ENCODE data around the gene PRKCA.

PRKCA gene

DNA sequence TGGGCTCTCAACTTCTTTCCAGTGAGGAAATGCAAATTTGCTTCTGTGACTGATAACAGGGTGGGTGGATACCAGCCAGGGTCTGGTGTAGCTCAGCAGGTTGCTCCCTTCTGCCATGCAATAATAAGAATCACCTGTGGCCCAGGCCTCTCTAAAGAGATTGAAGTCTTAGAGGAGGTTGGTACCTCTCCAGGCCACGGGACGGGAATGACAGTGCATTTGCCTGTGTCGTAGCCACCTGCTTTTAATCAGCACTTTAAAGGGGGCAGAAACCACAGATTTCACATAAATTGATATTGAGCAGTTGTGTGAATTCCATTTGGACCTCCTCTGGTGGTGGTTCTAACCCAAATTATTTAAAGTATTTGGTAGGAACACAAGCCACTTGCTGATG lies 246.9 kb downstream of the PRKCA start:
- no peak for TF ChIP-seq CTCF (IDR thresholded peaks at IDR 0.05; ENCODE audit: low read depth, low read length)
- no peak for TF ChIP-seq MYC (IDR thresholded peaks at IDR 0.05; ENCODE audit: low read depth, low read length)
- TF ChIP-seq MAX (IDR thresholded peaks at IDR 0.05; ENCODE audit: low read depth, low read length) = no peak
- TF ChIP-seq POLR2A (IDR thresholded peaks at IDR 0.05; ENCODE audit: extremely low read depth, insufficient read length) = no peak
- no peak overlapping the region for H3K4me3 ChIP-seq (ENCODE audit: low read depth, low read length)
- DNase-seq (ENCODE audit: low read depth) = no peak

DNA sequence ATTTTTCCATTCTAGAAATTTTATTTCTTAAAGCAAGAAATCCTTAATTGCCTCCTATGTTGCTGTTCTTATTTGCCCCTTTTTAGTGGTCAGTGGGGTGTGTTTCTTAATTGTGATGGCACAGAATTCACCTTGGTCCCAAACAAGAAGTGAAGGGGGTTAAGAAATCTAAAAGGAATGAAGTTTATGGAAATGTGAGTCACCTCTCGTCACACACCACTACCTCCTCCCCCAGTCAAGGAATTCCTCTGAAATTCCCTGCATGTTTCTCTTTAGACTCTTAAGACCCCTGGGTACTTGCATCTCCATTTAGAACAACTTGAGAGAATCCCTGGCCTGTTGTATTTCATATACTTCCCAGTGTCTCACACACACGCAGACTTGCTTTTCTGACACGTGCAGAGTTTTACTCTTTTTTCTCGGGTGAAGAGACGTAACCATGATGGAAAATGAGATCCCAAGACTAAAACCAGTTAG lies 247.4 kb downstream of the PRKCA start:
- DNase-seq (ENCODE audit: low read depth) = no peak
- no peak overlapping the region for H3K4me3 ChIP-seq (ENCODE audit: low read depth, low read length)
- TF ChIP-seq CTCF (IDR thresholded peaks at IDR 0.05; ENCODE audit: low read depth, low read length) = no peak
- no peak for TF ChIP-seq MAX (IDR thresholded peaks at IDR 0.05; ENCODE audit: low read depth, low read length)
- TF ChIP-seq MYC (IDR thresholded peaks at IDR 0.05; ENCODE audit: low read depth, low read length) = no peak
- no peak for TF ChIP-seq POLR2A (IDR thresholded peaks at IDR 0.05; ENCODE audit: extremely low read depth, insufficient read length)

GRCh38 chr17:66551839-66552238 lies 249.4 kb downstream of the PRKCA start:
- DNase-seq (ENCODE audit: low read depth) = no peak
- H3K4me3 ChIP-seq (ENCODE audit: low read depth, low read length) = no peak overlapping the region
- no peak for TF ChIP-seq POLR2A (IDR thresholded peaks at IDR 0.05; ENCODE audit: extremely low read depth, insufficient read length)
- no peak for TF ChIP-seq MYC (IDR thresholded peaks at IDR 0.05; ENCODE audit: low read depth, low read length)
- TF ChIP-seq MAX (IDR thresholded peaks at IDR 0.05; ENCODE audit: low read depth, low read length) = no peak
- no peak for TF ChIP-seq CTCF (IDR thresholded peaks at IDR 0.05; ENCODE audit: low read depth, low read length)

DNA sequence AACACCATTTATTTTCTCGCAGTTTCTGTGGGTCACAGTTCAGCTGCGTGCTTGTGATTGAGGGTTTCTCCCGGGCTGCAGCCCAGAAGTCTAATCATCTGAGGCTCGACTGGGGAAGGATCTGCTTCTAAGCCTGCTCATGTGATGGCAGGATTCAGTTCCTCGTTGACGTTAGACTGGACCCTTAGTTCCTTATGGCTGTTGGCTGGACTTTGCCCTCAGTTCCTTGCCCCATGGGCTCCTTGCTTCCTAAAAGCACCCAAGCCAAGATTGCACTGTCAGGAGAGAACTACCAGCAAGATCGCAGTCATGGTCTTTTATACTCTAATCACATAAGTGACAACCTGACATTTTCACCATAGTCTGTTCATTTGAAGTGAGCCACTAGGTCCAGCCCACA lies 250.0 kb downstream of the PRKCA start:
- TF ChIP-seq CTCF (IDR thresholded peaks at IDR 0.05; ENCODE audit: low read depth, low read length) = no peak
- TF ChIP-seq MAX (IDR thresholded peaks at IDR 0.05; ENCODE audit: low read depth, low read length) = no peak
- no peak for DNase-seq (ENCODE audit: low read depth)
- H3K4me3 ChIP-seq (ENCODE audit: low read depth, low read length) = no peak overlapping the region

- no peak for TF ChIP-seq CTCF (IDR thresholded peaks at IDR 0.05; ENCODE audit: low read depth, low read length)
- no peak for TF ChIP-seq MYC (IDR thresholded peaks at IDR 0.05; ENCODE audit: low read depth, low read length)
- TF ChIP-seq POLR2A (IDR thresholded peaks at IDR 0.05; ENCODE audit: extremely low read depth, insufficient read length) = no peak
- no peak for TF ChIP-seq MAX (IDR thresholded peaks at IDR 0.05; ENCODE audit: low read depth, low read length)
- no peak for DNase-seq (ENCODE audit: low read depth)
- no peak overlapping the region for H3K4me3 ChIP-seq (ENCODE audit: low read depth, low read length)
These were observed 253.2 kb downstream of the PRKCA start for GRCh38 chr17:66555605-66556004.

DNA sequence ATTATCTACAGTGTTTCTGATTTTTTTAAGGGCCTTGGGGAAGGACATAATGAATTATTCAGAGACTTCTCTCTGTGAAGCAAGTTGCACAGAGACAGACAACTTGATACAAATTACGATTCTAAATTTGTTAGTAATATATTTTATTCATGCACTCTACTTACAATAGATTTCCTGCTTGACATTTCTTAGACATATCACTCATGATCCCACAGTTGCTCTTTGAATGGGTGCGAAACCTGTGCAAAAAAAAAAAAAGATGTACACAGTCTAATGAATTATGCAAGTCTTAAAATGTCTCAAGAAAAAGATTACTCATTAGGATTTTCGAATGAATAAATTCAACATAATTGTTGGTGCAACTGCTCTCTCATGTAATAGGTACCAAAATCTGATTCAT lies 254.8 kb downstream of the PRKCA start:
- no peak for TF ChIP-seq MYC (IDR thresholded peaks at IDR 0.05; ENCODE audit: low read depth, low read length)
- no peak for TF ChIP-seq POLR2A (IDR thresholded peaks at IDR 0.05; ENCODE audit: extremely low read depth, insufficient read length)
- TF ChIP-seq CTCF (IDR thresholded peaks at IDR 0.05; ENCODE audit: low read depth, low read length) = no peak
- TF ChIP-seq MAX (IDR thresholded peaks at IDR 0.05; ENCODE audit: low read depth, low read length) = no peak
- no peak for DNase-seq (ENCODE audit: low read depth)
- H3K4me3 ChIP-seq (ENCODE audit: low read depth, low read length) = no peak overlapping the region

Measured in NB4 (cell line).